A673 (cell line): ENCODE data around the gene VAV2. TPM values are rescaled to one million over a fixed set of nuclear protein-coding genes. Genes with fewer than 3 reads are reported as not detected.

Experiments used
- BruUV-seq: library from RNA; stranded (reverse); fragments of 400-500 nt; replicated peaks from 2 replicates; lab custom pipeline; 2021; lab: Mats Ljungman, UMichigan
- CTCF ChIA-PET: fragments of 300-600 bp; sonication (Branson Sonifier 250); formaldehyde crosslinking; loops from one replicate; lab custom pipeline; 2022; ENCODE audit warnings: antibody characterized with exemption; lab: Charles Lee
- POLR2A ChIA-PET: fragments of 300-600 bp; sonication (Branson Sonifier 250); formaldehyde crosslinking; loops from one replicate; lab custom pipeline; 2022; ENCODE audit warnings: antibody characterized with exemption; ENCODE audit not compliant: low non-redundant PET; lab: Charles Lee
- DNase-seq: peaks from one replicate; pipeline ENCODE4 v3.0.0-alpha.2; 2015; ENCODE audit warnings: low spot score
- H3K27ac ChIP-seq: fragments of 200-600 bp; sonication (generic); 2 replicates; pipeline ENCODE4 v1.5.1; 2016; ENCODE audit warnings: mixed run types, low read depth, mild to moderate bottlenecking, mixed read lengths, antibody characterized with exemption, low read length; ENCODE audit not compliant: poor library complexity, severe bottlenecking
- H3K27me3 ChIP-seq: fragments of 200-600 bp; sonication (generic); replicated peaks from 2 replicates; pipeline ENCODE4 v1.6.1; 2017; ENCODE audit warnings: mixed run types, low read depth, mild to moderate bottlenecking, mixed read lengths, antibody characterized with exemption, low read length; ENCODE audit not compliant: insufficient read depth, poor library complexity
- H3K36me3 ChIP-seq: fragments of 200-600 bp; sonication (generic); 2 replicates; pipeline ENCODE4 v1.6.1; 2016; ENCODE audit warnings: mixed run types, mild to moderate bottlenecking, mixed read lengths, antibody characterized with exemption, low read length; ENCODE audit not compliant: insufficient read depth, poor library complexity, severe bottlenecking
- H3K4me1 ChIP-seq: fragments of 200-600 bp; sonication (generic); 2 replicates; pipeline ENCODE4 v1.6.1; 2017; ENCODE audit warnings: mixed run types, mild to moderate bottlenecking, mixed read lengths, antibody characterized with exemption, low read length; ENCODE audit not compliant: insufficient read depth, poor library complexity, severe bottlenecking
- H3K4me3 ChIP-seq: fragments of 200-600 bp; sonication (generic); 2 replicates; pipeline ENCODE4 v1.5.1; 2016; ENCODE audit warnings: low read depth, mixed run types, mild to moderate bottlenecking, mixed read lengths, low read length; ENCODE audit not compliant: poor library complexity, severe bottlenecking
- H3K9me3 ChIP-seq: fragments of 200-600 bp; sonication (generic); 2 replicates; pipeline ENCODE4 v1.6.1; 2016; ENCODE audit warnings: mixed run types, low read depth, mild to moderate bottlenecking, mixed read lengths, antibody characterized with exemption, low read length; ENCODE audit not compliant: poor library complexity, severe bottlenecking
- EZH2 ChIP-seq: fragments of 200-600 bp; sonication (generic); IDR thresholded peaks from 2 replicates; pipeline ENCODE4 v1.6.1; 2017; ENCODE audit warnings: borderline replicate concordance, low read depth, mild to moderate bottlenecking, mixed read lengths, antibody characterized with exemption, low read length; ENCODE audit not compliant: poor library complexity, severe bottlenecking
- intact Hi-C: fragments of 100-400 bp; cut with micrococcal nuclease; formaldehyde crosslinking; loops from one replicate; pipeline ENCODE4 v1.10.0; 2022; ENCODE audit not compliant: unreplicated experiment
- total RNA-seq: library from RNA; stranded (reverse); gene quantifications from 2 replicates; pipeline ENCODE4 v1.2.3, GENCODE V29; 2021
- TF ChIP-seq, protein P1 (sequence below): fragments of 300-800, 200-600 bp; sonication (generic); conservative IDR thresholded peaks from 2 replicates; pipeline ENCODE4 v1.5.1; 2017; ENCODE audit warnings: low read depth, mild to moderate bottlenecking, antibody characterized with exemption, low read length, moderate library complexity, mixed read lengths

The VAV2 gene
- total RNA-seq, 1 experiment from 2014 or later, result 16.4 TPM

DNA sequence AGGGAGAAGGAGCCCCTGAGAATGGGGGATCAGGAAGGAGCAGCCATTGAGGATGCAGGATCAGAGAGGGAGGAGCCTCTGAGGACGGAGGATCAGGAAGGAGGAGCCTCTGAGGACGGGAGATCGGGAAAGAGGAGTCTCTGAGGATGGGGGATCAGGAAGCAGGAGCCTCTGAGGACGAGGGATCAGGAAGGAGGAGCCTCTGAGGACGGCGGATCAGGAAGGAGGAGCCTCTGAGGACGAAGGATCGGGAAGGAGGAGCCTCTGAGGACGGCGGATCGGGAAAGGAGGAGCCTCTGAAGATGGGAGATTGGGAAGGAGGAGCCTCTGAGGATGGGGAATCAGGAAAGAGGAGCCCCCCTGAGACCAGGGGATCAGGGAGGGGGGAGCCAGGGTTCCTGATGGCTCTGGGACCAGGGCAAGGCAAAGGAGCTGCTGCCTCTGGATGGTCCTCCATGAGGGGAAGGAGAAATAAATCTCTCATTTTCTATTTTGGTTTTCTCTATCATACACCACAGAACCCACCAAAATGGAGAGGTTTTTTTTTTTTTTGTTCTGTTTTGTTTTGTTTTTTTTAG lies 231.3 kb downstream of the VAV2 start:
- POLR2A ChIA-PET, result no interaction called here
- Histone ChIP-seq H3K4me1 (no peaks in the 10 kb centered on the region), H3K36me3 (no peaks in the 10 kb centered on the region), H3K4me3 (no peak overlapping the region), H3K9me3 (no peaks in the 10 kb centered on the region), H3K27ac (no peak overlapping the region), H3K27me3 (no peaks in the 10 kb centered on the region)
- CTCF ChIA-PET, result no interaction called here
- no peak for DNase-seq
- no peak for TF ChIP-seq EZH2
- TF ChIP-seq, protein P1, sequence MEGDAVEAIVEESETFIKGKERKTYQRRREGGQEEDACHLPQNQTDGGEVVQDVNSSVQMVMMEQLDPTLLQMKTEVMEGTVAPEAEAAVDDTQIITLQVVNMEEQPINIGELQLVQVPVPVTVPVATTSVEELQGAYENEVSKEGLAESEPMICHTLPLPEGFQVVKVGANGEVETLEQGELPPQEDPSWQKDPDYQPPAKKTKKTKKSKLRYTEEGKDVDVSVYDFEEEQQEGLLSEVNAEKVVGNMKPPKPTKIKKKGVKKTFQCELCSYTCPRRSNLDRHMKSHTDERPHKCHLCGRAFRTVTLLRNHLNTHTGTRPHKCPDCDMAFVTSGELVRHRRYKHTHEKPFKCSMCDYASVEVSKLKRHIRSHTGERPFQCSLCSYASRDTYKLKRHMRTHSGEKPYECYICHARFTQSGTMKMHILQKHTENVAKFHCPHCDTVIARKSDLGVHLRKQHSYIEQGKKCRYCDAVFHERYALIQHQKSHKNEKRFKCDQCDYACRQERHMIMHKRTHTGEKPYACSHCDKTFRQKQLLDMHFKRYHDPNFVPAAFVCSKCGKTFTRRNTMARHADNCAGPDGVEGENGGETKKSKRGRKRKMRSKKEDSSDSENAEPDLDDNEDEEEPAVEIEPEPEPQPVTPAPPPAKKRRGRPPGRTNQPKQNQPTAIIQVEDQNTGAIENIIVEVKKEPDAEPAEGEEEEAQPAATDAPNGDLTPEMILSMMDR, result no peak
- no TSS peak for BruUV-seq
- intact Hi-C loops, result no loop called here

DNA sequence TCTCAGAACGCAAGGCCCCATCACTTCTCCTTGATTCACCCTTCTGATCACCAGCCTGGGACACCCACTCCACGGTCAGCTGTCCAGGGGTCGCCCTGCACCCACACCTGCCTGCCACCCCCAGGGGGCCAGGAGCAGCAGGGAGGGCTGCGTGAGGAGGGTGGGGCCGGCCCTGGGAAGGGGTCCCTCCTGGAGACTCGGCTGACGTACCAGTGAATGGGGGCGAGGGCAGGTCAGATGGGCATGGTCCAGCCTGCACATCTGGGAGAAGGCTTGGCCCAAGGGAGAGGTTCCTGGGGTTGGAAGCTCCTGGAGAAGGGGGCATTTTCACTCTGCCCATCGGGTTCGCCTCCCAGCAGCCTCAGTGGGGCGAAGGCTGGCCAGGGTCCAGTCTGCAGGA lies 232.2 kb downstream of the VAV2 start:
- no peak overlapping the region for H3K4me3 ChIP-seq
- no peak overlapping the region for H3K27ac ChIP-seq
- no peaks in the 10 kb centered on the region for H3K9me3 ChIP-seq
- H3K36me3 ChIP-seq, result no peaks in the 10 kb centered on the region
- intact Hi-C loops, result no loop called here
- no peak for DNase-seq
- no TSS peak for BruUV-seq
- no peak for TF ChIP-seq EZH2
- TF ChIP-seq, protein P1, result no peak
- no peaks in the 10 kb centered on the region for H3K27me3 ChIP-seq
- ChIA-PET POLR2A (no interaction called here), CTCF (no interaction called here)
- no peaks in the 10 kb centered on the region for H3K4me1 ChIP-seq

DNA sequence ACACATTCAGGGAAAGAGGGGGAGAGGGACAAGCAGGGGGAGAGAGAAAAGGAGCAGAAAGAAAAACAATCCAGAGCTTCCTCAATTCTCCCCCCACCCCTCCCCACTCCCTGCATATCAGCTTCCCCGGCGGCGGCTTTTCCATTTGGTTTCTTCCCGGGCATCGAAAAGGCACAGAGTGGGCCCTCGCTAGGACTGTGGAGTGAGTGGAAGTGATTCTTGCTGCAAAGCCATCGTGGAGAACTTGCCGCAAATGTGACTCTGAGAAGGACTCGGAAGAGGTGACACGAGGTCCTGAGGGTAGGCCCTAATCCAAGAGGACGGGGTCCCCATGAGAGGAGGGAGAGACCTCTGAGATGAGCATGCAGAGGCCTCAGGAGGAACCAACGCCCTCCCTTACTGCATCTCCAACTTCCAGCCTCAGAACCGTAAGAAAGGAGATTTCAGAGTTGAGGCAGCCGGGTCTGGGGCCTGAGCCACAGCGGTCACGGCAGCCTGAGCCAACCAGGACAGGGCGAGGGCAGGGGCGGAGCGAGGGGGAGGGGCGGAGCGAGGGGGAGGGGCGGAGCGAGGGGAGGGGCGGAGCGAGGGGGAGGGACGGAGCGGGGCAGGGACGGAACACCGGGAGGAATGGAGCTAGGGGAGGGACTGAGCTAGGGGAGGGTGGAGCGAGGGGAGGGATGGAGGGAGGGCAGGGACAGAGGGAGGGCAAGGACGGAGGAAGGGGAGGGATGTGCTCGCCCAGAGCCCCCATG lies 232.8 kb downstream of the VAV2 start:
- CTCF ChIA-PET, result interaction anchor here (0.6 kb wide), 1 partner anchor 571 kb away, joined by 14 read pairs; no protein-coding TSS in a partner anchor

More for the DNA sequence above, 232.8 kb downstream of the VAV2 start:
- BruUV-seq, result no TSS peak
- TF ChIP-seq EZH2, result no peak
- TF ChIP-seq, protein P1, result no peak
- Histone ChIP-seq H3K4me1 (no peaks in the 10 kb centered on the region), H3K4me3 (no peak overlapping the region), H3K27ac (no peak overlapping the region), H3K27me3 (no peaks in the 10 kb centered on the region), H3K9me3 (no peaks in the 10 kb centered on the region), H3K36me3 (no peaks in the 10 kb centered on the region)
- POLR2A ChIA-PET, result no interaction called here
- no peak for DNase-seq
- intact Hi-C loops, result no loop called here
